ENCODE results near the gene MEX3A.

MEX3A gene

DNA sequence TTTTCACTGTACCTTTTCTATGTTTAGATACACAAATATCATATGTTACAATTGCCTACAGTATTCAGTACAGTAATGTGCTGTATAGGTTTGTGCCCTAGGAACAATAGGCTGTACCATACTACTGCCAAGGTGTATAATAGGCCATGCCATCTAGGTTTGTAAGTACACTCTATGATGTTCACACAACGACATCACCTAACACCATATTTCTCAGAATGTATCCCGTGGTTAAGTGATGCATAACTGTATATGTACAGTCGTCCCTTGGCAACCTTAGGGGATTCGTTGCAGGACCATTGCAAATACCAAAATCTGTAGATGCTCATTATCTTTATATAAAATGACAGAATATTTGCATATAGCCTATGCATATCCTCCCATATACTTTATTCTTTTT is 55.7 kb downstream of the MEX3A start:
- POLR2A ChIA-PET: interaction anchor here (1.1 kb wide), 1 partner anchor 25 kb away, joined by 4 read pairs; no protein-coding TSS in a partner anchor
- TF ChIP-seq NFRKB (IDR thresholded peaks at IDR 0.05) (no peak), SUZ12 (IDR thresholded peaks at IDR 0.05) (no peak), BHLHE40 (IDR thresholded peaks at IDR 0.05; ENCODE audit: borderline replicate concordance) (no peak)
- no peak for DNase-seq (ENCODE audit: extremely low spot score)
- CTCF ChIA-PET: interaction anchor here (1.1 to 1.2 kb wide), 6 partner anchors 8 to 39 kb away, joined by 3 to 18 read pairs (median 4); no protein-coding TSS in a partner anchor

DNA sequence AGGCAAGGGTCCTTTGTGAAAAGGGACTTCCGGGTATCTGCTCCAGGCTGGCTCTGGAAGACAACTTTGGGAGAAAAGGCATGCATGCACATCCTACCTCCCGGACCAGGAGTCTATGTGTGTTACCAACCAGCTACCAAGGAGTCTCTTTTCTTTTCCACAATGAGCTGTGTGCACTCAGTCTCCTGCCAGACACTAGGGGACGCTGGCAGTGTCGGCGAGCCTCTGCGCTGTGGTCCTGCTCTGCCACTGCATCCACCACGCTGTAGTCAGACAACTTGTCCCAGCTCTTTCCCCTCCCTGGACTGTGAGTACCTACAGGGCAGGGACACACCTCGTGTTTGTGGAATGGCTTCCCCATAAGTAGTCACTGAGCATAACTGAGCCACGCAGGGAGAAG is 56.4 kb downstream of the MEX3A start:
- TF ChIP-seq HDGF (IDR thresholded peaks at IDR 0.05; ENCODE audit: borderline replicate concordance) (peak; percentile 87; the same call in 1 of the 2 replicates), SP1 (IDR thresholded peaks at IDR 0.05) (no peak)
- POLR2A ChIA-PET: interaction anchor here (1.0 to 1.1 kb wide), 3 partner anchors 26 to 41 kb away, joined by 4 to 11 read pairs (median 5); partner anchors contain the start of genes LAMTOR2 and UBQLN4
- peak; percentile 91 for DNase-seq (ENCODE audit: extremely low spot score)
- CTCF ChIA-PET: interaction anchor here (0.5 to 1.8 kb wide), 14 partner anchors 8 to 166 kb away, joined by 3 to 18 read pairs (median 4); partner anchors contain the start of genes RAB25, SYT11 and UBQLN4

DNA sequence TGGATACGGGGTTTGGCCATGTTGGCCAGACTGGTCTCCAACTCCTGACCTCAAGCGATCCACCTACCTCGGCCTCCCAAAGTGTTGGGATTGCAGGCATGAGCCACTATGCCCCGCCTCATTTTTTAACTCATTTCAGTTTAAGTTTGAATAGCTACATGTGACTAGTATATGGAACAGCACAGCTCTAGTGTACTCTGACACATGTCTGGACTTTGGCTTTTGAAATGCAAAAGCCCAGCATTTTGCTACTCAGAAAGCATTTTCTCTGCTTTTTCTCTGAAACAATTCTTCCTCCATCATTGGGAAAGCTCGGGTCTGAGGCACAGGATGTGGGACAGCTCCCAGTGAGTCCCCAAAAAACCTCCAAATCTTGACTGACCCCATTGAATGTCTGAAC is 57.5 kb downstream of the MEX3A start:
- ChIA-PET POLR2A (no interaction called here), CTCF (interaction anchor here (0.5 to 1.8 kb wide), 3 partner anchors 28 to 1369 kb away, joined by 3 to 8 read pairs (median 5); partner anchors contain the start of gene UBQLN4)
- TF ChIP-seq BHLHE40 (IDR thresholded peaks at IDR 0.05; ENCODE audit: borderline replicate concordance) (no peak), SP1 (IDR thresholded peaks at IDR 0.05) (no peak), CTBP1 (IDR thresholded peaks at IDR 0.05; ENCODE audit: borderline replicate concordance) (no peak), FOXA1 (IDR thresholded peaks at IDR 0.05) (no peak), TARDBP (IDR thresholded peaks at IDR 0.05) (no peak), NFRKB (IDR thresholded peaks at IDR 0.05) (no peak), ARNT (IDR thresholded peaks at IDR 0.05) (no peak)
- no peak for DNase-seq (ENCODE audit: extremely low spot score)
